Measurements from ENCODE around the gene SP3.

- TF ChIP-seq CTCF (IDR thresholded peaks at IDR 0.05; ENCODE audit: control extremely low read depth in 1 of 3, insufficient read depth in 1 of 3, low read depth in 1 of 3, low read length in 3 of 3): no peak
- TF ChIP-seq MAFK (IDR thresholded peaks at IDR 0.05; ENCODE audit: low read depth, low read length): no peak
- TF ChIP-seq YY1 (IDR thresholded peaks at IDR 0.05; ENCODE audit: low read depth, low read length): no peak
- no peak for TF ChIP-seq POLR2AphosphoS5 (IDR thresholded peaks at IDR 0.05; ENCODE audit: low read depth, low read length)
- TF ChIP-seq EZH2 (IDR thresholded peaks at IDR 0.05; ENCODE audit: low read depth, low read length, severe bottlenecking): no peak
- TF ChIP-seq USF2 (IDR thresholded peaks at IDR 0.05; ENCODE audit: low read length): no peak
- no peak for TF ChIP-seq EP300 (IDR thresholded peaks at IDR 0.05; ENCODE audit: borderline replicate concordance in 1 of 2, low read depth in 2 of 2, low read length in 2 of 2)
- TF ChIP-seq POLR2A (IDR thresholded peaks at IDR 0.05; ENCODE audit: control extremely low read depth in 1 of 2, low read depth in 2 of 2, low read length in 2 of 2): no peak
- TF ChIP-seq RNF2 (IDR thresholded peaks at IDR 0.05; ENCODE audit: borderline replicate concordance, low read depth, low read length, missing control alignments, poor library complexity, severe bottlenecking): no peak
- no peak for TF ChIP-seq PHF8 (conservative IDR thresholded peaks at IDR 0.05; ENCODE audit: low read depth, low read length)
- TF ChIP-seq CBX8 (IDR thresholded peaks at IDR 0.05; ENCODE audit: borderline replicate concordance, low read depth, low read length): no peak
- no peak for TF ChIP-seq RBBP5 (IDR thresholded peaks at IDR 0.05; ENCODE audit: borderline replicate concordance, low read depth, low read length)
These were observed 3.4 kb upstream of the SP3 start for GRCh38 chr2:173968551-173968950.

All from H1 (cell line).